HG02970 (cell line): Measurements from ENCODE around the gene TMEM87B.

Experiments
- ATAC-seq: cut with Tn5 transposase; IDR thresholded peaks from one replicate; pipeline ENCODE4 v1.9.1; 2021; ENCODE audit warnings: mild to moderate bottlenecking, moderate library complexity, moderate number of reproducible peaks; ENCODE audit not compliant: unreplicated experiment, low FRiP score

The TMEM87B gene

GRCh38 chr2:112149194-112149593, 94.1 kb downstream of the TMEM87B start:
- ATAC-seq: no peak

GRCh38 chr2:112149866-112150435, 94.9 kb downstream of the TMEM87B start:
- ATAC-seq: no peak

- no peak for ATAC-seq
Observed at GRCh38 chr2:112150447-112150846, 95.4 kb downstream of the TMEM87B start.

GRCh38 chr2:112150851-112151250, 95.8 kb downstream of the TMEM87B start:
- no peak for ATAC-seq

GRCh38 chr2:112151271-112151670, 96.2 kb downstream of the TMEM87B start:
- ATAC-seq: no peak

GRCh38 chr2:112151701-112152440, 96.8 kb downstream of the TMEM87B start:
- ATAC-seq: no peak

GRCh38 chr2:112152476-112153178, 97.6 kb downstream of the TMEM87B start:
- no peak for ATAC-seq

GRCh38 chr2:112153179-112153490, 98.1 kb downstream of the TMEM87B start:
- ATAC-seq: no peak

- no peak for ATAC-seq
Observed at GRCh38 chr2:112153501-112153900, 98.4 kb downstream of the TMEM87B start.

GRCh38 chr2:112154246-112155117, 99.4 kb downstream of the TMEM87B start:
- ATAC-seq: no peak

GRCh38 chr2:112155331-112156151, 100.5 kb downstream of the TMEM87B start:
- ATAC-seq: no peak

GRCh38 chr2:112156152-112156986, 101.3 kb downstream of the TMEM87B start:
- ATAC-seq: no peak

GRCh38 chr2:112157472-112157871, 102.4 kb downstream of the TMEM87B start:
- no peak for ATAC-seq

- ATAC-seq: no peak
Observed at GRCh38 chr2:112159454-112159921, 104.4 kb downstream of the TMEM87B start.

GRCh38 chr2:112160283-112161250, 105.5 kb downstream of the TMEM87B start:
- ATAC-seq: no peak

- no peak for ATAC-seq
Observed at GRCh38 chr2:112161431-112162145, 106.5 kb downstream of the TMEM87B start.

GRCh38 chr2:112162341-112162740, 107.3 kb downstream of the TMEM87B start:
- ATAC-seq: no peak
